Body of pancreas (tissue), 4 donors: ENCODE results near the gene SFXN5. TPM values are rescaled to one million over a fixed set of nuclear protein-coding genes. Genes with fewer than 3 reads are reported as not detected.

Source experiments
- ATAC-seq: fragments of 150-250 bp; one replicate; pipeline ENCODE4 v1.9.1; 2016
- DNase-seq, 4 donors: peaks; one replicate each; pipeline ENCODE4 v3.0.0-alpha.2; 2019
- H3K27ac ChIP-seq, 4 donors: fragments of 200-600 bp; sonication (generic); 1 replicate in 3 of 4; 2 replicates in 1 of 4; pipeline versions ENCODE4 v1.5.1 to v1.6.1; 2016 to 2019; ENCODE audit warnings: mild to moderate bottlenecking in 1 of 4, mixed read lengths in 1 of 4, moderate library complexity in 1 of 4
- H3K27me3 ChIP-seq, 2 donors: fragments of 200-600 bp; sonication (generic); one replicate each; pipeline ENCODE4 v1.6.0; 2016; ENCODE audit warnings: mild to moderate bottlenecking in 1 of 2
- H3K36me3 ChIP-seq, 2 donors: fragments of 200-600 bp; sonication (generic); replicated peaks in 1 of 2; 2 replicates each; pipeline ENCODE4 v1.5.1; 2016; ENCODE audit warnings: low read depth in 2 of 2; ENCODE audit not compliant: insufficient read depth in 1 of 2
- H3K4me1 ChIP-seq: fragments of 200-600 bp; sonication (generic); one replicate; pipeline ENCODE4 v1.6.0; 2016
- H3K4me3 ChIP-seq, 2 donors: fragments of 200-600 bp; sonication (generic); 1 replicate in 1 of 2; 2 replicates in 1 of 2; pipeline ENCODE4 v1.5.1; 2016 to 2019
- H3K9me3 ChIP-seq, 3 donors: fragments of 200-600 bp; sonication (generic); 1 replicate in 2 of 3; 2 replicates in 1 of 3; pipeline ENCODE4 v1.5.1; 2016
- CTCF ChIP-seq, 7 experiments: fragments of 450-650 bp in 4 of 7; fragments of 200-600 bp in 3 of 7; sonication (generic) in 3 of 7; IDR thresholded peaks; one replicate each; pipeline ENCODE4 v1.5.1; 2016 to 2019; ENCODE audit warnings: antibody characterized with exemption in 7 of 7
- POLR2A ChIP-seq, 3 donors: fragments of 450-650 bp; IDR thresholded peaks; one replicate each; pipeline ENCODE4 v1.6.1; 2016; ENCODE audit warnings: antibody characterized with exemption in 3 of 3, mild to moderate bottlenecking in 2 of 3
- WGBS, 2 donors: methylation state at CpG; one replicate each; pipeline ENCODE4 v1.1.5; 2017; 5-methylcytosine and 5-hydroxymethylcytosine counted together
- intact Hi-C: fragments of 100-400 bp; cut with DNase I; formaldehyde crosslinking; loops from one replicate; pipeline ENCODE4 v1.15.1; 2023
- total RNA-seq, 2 donors: library from RNA; depleted of rRNA; stranded (reverse); fragments of >200 nt; gene quantifications; one replicate each; pipeline ENCODE4 v1.1.0, GENCODE V29; 2016

Gene SFXN5
- total RNA-seq, 2 donors from 2014 or later = 4.3 to 5.4 TPM

- intact Hi-C loops = no loop called here
- Histone ChIP-seq H3K27me3 (no peaks in the 10 kb centered on the region), H3K4me1 (peaks cover 26% of the 10 kb centered on the region), H3K36me3 (no peaks in the 10 kb centered on the region), H3K4me3 (no peak overlapping the region), H3K9me3 (no peaks in the 10 kb centered on the region), H3K27ac (no peak overlapping the region)
- ATAC-seq (no peak), DNase-seq (no peak)
- 77 to 87% methylated on average over 4 of the region's 4 CpGs for WGBS, 2 donors
- no peak for TF ChIP-seq POLR2A (IDR thresholded peaks at IDR 0.05)
- no peak for TF ChIP-seq CTCF (IDR thresholded peaks at IDR 0.05)
These were observed 42.9 kb upstream of the SFXN5 start for GRCh38 chr2:73114273-73114867.

GRCh38 chr2:73112913-73113854 lies 41.7 kb upstream of the SFXN5 start, which contains the start of gene RAB11FIP5:
Gene RAB11FIP5, minus strand, starts transcription at chr2:73112948. Its CDS starts 171 bp downstream, at chr2:73112777.
- peak in 2 of 7 experiments; percentile 7 to 19 for TF ChIP-seq CTCF (IDR thresholded peaks at IDR 0.05)
- peak; percentile 32 to 71 (median 60) for TF ChIP-seq POLR2A (IDR thresholded peaks at IDR 0.05)
- peak within 1 kb of the TSS; percentile 72 to 92 (median 90) for H3K27ac ChIP-seq
- ATAC-seq (peak; percentile 84), DNase-seq (peak; percentile 78 to 89 (median 81))
- no peaks in the 10 kb centered on the region for H3K9me3 ChIP-seq
- intact Hi-C loops = no loop called here
- H3K27me3 ChIP-seq = no peaks in the 10 kb centered on the region
- WGBS, 2 donors = 1 to 19% methylated on average over 5 to 83 of the region's 93 CpGs
- H3K36me3 ChIP-seq = no peaks in the 10 kb centered on the region
- peaks cover 29% of the 10 kb centered on the region for H3K4me1 ChIP-seq
- H3K4me3 ChIP-seq = peak within 1 kb of the TSS; percentile 57 to 83

- Histone ChIP-seq H3K27ac (peak overlapping the region; percentile 68 to 92 (median 90)), H3K4me3 (peak overlapping the region; percentile 24 to 27), H3K4me1 (peaks cover 36% of the 10 kb centered on the region), H3K9me3 (no peaks in the 10 kb centered on the region), H3K27me3 (no peaks in the 10 kb centered on the region), H3K36me3 (no peaks in the 10 kb centered on the region)
- 1 to 5% methylated on average over 7 to 75 of the region's 88 CpGs for WGBS, 2 donors
- intact Hi-C loops = no loop called here
- peak; percentile 38 for ATAC-seq
- DNase-seq = peak; percentile 32 to 51 (median 38)
- TF ChIP-seq CTCF (IDR thresholded peaks at IDR 0.05) = peak in 1 of 7 experiments; percentile 1
- peak in 2 of 3 donors; percentile 38 to 42 for TF ChIP-seq POLR2A (IDR thresholded peaks at IDR 0.05)
These were observed 40.8 kb upstream of the SFXN5 start for GRCh38 chr2:73112026-73112912.

- TF ChIP-seq CTCF (IDR thresholded peaks at IDR 0.05) (peak in 1 of 7 experiments; percentile 0), POLR2A (IDR thresholded peaks at IDR 0.05) (peak in 2 of 3 donors; percentile 47 to 48)
- intact Hi-C loops = no loop called here
- ATAC-seq = peak; percentile 23
- Histone ChIP-seq H3K4me3 (peak overlapping the region in 1 of 2 donors; percentile 24), H3K9me3 (no peaks in the 10 kb centered on the region), H3K27ac (peak overlapping the region; percentile 8 to 92 (median 90)), H3K27me3 (no peaks in the 10 kb centered on the region), H3K4me1 (peaks cover 41% of the 10 kb centered on the region), H3K36me3 (no peaks in the 10 kb centered on the region)
- peak; percentile 37 to 64 (median 56) for DNase-seq
- 9 to 16% methylated on average over 13 to 16 of the region's 16 CpGs for WGBS, 2 donors
These were observed 39.8 kb upstream of the SFXN5 start for GRCh38 chr2:73111073-73112025.
